Adrenal gland (tissue), 5 donors: Measurements from ENCODE around the gene PLXNA1.

Experiments
- CTCF ChIP-seq, 6 experiments: fragments of 450-650 bp in 4 of 6; fragments of 200-600 bp in 2 of 6; sonication (generic) in 1 of 6; IDR thresholded peaks; 1 replicate in 5 of 6; 2 replicates in 1 of 6; pipeline versions ENCODE4 v1.5.1 to v1.8.0; 2016 to 2021; ENCODE audit warnings: antibody characterized with exemption in 6 of 6, mild to moderate bottlenecking in 2 of 6, moderate library complexity in 1 of 6
- POLR2A ChIP-seq, 2 donors: fragments of 450-650 bp; IDR thresholded peaks; one replicate each; pipeline ENCODE4 v1.6.1; 2017; ENCODE audit warnings: antibody characterized with exemption in 2 of 2, mild to moderate bottlenecking in 2 of 2, moderate library complexity in 1 of 2
- donor health status: DM: no; HTN: no; CAD: no.

DNA sequence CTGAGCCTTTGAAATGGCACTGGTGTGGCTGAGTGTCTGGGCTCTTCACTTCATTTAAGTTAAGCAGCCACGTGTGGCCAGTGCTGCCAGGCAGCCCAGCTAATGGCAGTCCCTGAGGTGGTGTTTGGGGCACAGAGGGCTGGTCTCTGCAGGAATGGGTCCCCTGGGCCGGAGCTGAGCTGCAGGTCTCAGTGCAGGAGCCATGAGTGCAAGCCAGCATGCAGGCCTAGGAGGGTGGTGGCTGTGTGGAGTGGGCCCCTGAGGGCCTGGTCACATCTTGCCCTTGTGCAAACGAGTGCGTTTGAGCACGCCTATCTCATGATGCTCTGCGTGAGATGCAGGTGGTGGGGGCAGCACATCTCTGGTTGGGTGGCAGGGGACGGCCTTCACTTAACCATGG, 48.9 kb downstream of the PLXNA1 start:
- TF ChIP-seq CTCF (IDR thresholded peaks at IDR 0.05): no peak
- TF ChIP-seq POLR2A (IDR thresholded peaks at IDR 0.05): no peak
